Measurements from ENCODE around the gene UBE2Q1.

GRCh38 chr1:154558720-154559465 lies 431 bp upstream of the UBE2Q1 start:
- TF ChIP-seq CTCF (IDR thresholded peaks at IDR 0.05), result peak in 1 of 6 experiments; percentile 24
- TF ChIP-seq POLR2A (IDR thresholded peaks at IDR 0.05), result peak in 1 of 4 donors; percentile 71
- TF ChIP-seq EP300 (IDR thresholded peaks at IDR 0.05), result peak in 2 of 4 donors; percentile 19 to 92

Measured in upper lobe of left lung (tissue), 4 donors.